HG02610 (cell line): ENCODE measurements around the gene SLC13A3.

ENCODE experiments used
- ATAC-seq: cut with Tn5 transposase; IDR thresholded peaks from one replicate; pipeline ENCODE4 v1.9.1; 2021; ENCODE audit warnings: mild to moderate bottlenecking, moderate library complexity; ENCODE audit not compliant: unreplicated experiment

Gene SLC13A3

GRCh38 chr20:46562009-46562372, 89.3 kb downstream of the SLC13A3 start:
- no peak for ATAC-seq

- no peak for ATAC-seq
Observed at GRCh38 chr20:46559685-46560440, 91.4 kb downstream of the SLC13A3 start.

GRCh38 chr20:46559001-46559400, 92.3 kb downstream of the SLC13A3 start:
- ATAC-seq, result no peak

- ATAC-seq, result no peak
Observed at GRCh38 chr20:46558511-46558959, 92.7 kb downstream of the SLC13A3 start.

GRCh38 chr20:46557231-46557956, 93.9 kb downstream of the SLC13A3 start:
- ATAC-seq, result no peak

DNA sequence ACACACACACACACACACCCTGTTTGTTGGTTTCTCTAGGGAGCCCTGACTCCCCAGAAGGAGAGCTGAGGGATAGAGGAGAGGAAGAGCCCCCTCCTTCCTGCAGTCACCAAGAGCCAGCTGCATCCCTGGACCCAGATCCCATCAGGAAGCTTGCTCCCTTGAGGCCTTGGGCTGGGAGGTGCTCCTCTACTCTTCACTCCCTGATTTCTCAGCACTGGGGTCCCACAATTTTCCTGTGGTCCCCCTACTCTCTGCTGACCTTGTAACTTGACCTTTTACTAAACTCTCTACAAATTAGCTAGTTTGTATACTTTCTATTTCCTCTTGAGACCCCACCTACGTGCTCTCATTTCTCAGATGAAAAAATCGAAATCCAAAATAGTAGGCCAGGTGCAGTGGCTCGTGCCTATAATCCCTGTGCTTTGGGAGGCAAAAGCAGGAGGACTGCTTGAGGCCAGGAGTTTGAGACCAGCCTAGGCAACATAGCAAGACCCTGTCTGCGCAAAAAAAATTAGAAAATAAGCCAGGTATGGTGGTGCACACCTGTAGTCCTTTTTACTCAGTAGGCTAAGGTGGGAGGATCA, 95.8 kb downstream of the SLC13A3 start:
- no peak for ATAC-seq

DNA sequence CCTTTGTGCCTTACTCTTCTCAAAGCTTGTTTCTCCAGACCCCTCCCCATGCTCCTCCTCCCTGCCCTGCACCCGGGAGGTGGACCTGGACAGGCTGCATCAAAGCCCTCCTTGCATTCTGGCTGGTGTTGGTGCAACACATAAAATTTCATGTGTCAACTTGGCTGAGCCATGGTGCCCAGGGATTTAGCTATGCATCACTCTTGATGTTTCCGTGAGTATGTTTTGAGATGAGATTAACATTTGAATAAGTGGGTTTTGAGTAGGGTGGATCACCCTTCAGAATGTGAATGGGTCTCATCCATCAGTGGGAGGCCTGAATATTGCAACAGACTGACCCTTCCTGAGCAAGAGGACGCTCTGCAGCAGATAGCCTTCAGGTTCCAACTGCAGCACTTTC, 96.4 kb downstream of the SLC13A3 start:
- no peak for ATAC-seq

- ATAC-seq, result no peak
Observed at GRCh38 chr20:46553926-46554325, 97.3 kb downstream of the SLC13A3 start.

DNA sequence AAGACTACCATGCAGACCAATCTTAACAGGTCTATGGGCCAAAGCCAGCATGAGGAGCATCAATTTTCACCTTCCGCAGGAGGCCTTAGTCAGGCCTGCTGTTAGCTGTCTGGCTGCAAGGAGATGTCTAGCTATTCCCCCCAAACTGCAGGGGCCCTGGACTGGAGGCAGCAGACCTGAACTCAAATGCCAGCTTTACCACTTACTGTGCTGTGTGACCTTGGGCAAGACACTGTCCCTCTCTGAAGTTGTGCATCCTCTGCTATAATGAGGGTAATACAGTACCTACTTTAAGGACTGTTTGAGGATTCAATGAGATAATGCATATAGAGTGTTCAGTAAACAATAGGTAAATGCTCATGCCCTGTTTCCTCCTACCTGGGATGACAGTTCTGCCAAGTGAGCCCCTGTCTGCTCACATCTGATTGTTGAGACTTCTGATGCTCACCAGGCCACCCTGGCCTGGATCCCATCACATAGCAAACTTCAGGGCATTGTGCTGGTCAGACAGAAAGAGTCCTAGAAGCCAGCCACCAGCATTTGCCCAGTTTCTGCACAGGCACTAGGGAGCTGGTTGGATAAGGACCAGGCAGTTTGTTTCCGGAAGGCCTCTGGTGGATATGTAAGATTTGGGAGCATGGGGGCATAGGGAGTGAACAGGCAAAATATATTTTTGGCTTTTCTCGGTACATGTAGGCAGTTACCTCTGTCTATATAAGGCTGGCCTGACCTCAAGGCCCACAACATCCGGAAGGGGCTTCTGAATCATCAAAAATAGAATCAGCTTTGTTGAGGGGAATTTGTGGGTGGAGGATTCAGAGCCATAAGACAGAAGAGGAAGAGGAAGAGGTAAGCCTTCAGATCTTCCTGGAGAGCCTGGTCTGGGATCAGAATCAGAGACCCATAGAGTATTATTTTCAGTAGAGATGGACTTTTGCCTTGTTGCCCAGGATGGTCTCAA, 98.5 kb downstream of the SLC13A3 start:
- ATAC-seq, result peak; percentile 70

- ATAC-seq, result peak; percentile 48
Observed at GRCh38 chr20:46551522-46552381, 99.5 kb downstream of the SLC13A3 start.

DNA sequence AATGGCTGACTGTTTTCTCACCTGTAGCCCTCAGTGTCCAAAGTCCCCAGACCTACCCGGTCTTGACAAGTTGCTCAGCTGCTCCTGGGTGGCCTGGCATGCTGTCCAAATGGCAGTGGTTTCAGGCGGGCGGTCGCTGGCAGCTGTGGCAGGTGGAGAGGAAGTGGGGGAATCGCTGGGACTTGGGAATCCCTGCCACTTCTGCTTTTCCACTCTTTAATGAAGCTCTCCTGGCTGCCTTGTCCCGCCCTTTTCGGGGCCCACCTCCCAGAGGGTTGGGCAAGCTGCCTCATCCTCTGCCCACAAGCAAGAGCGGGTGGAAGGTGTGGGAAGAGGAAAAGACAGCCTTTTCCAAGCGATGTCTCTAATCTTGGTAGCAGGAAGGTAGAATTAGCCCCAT, 100.8 kb downstream of the SLC13A3 start, which contains the start of gene OCSTAMP:
Gene OCSTAMP, minus strand, starts transcription at position 194 of the 400 bp plus-strand sequence. Its CDS starts 94 bp downstream, at position 100.
- ATAC-seq, result no peak

- no peak for ATAC-seq
Observed at GRCh38 chr20:46549188-46549972, 101.9 kb downstream of the SLC13A3 start.

DNA sequence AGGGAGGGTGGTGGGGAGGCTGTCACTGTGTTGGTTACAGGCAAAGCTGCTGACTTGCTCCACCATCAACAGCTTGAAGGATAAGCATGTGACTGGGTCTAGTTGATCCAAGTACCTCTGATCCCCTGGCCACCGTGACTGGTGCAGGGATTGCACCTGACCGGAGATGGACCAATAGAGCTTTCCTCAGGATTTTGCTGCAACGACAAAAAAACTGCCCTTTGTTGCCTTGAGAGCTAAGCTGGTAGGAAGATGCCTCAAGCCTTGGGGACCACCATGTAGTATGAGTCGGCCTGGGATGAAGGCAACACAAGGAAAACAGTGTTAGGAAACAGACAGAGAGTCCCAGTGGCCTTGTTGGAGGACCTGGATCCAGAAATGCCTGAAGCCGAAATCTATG, 102.6 kb downstream of the SLC13A3 start:
- ATAC-seq, result no peak

DNA sequence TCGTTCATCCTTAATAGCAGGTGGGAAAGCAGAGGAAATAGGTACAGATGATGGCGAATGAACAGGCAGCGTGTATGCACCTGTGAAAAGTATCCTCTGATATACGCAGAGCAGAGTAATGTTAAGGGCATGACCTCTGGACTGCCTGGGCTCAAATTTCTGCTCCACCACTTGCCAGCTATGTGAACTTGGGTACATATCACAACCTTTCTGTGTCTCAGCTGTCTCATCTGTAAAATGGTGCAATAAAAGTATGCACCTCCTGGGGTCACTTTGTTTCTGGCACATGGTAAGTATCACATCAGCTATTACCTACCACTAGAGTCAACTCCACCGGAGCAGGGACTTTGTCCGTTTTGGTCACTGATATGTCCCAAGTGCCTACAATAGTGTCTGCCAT, 103.3 kb downstream of the SLC13A3 start:
- no peak for ATAC-seq

DNA sequence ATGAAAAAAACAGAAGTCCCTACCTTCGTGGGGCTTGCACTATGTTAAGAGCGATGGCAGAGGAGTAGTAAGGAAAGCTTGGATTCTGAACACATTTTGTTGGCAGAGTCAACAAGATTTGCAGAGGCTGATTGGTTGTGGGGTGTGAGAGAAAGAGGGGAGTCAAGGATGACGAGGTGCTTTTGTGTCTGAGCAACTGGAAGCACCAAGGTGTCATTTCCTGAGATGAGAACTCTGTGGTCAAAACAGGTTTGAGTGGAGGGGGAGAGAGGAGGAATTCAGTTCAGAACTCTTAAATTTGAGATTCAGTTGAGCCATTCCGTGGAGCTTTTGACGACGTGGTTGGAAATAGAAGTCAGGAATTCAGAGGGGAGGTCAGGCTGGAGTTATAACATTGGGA, 104.3 kb downstream of the SLC13A3 start:
- no peak for ATAC-seq

DNA sequence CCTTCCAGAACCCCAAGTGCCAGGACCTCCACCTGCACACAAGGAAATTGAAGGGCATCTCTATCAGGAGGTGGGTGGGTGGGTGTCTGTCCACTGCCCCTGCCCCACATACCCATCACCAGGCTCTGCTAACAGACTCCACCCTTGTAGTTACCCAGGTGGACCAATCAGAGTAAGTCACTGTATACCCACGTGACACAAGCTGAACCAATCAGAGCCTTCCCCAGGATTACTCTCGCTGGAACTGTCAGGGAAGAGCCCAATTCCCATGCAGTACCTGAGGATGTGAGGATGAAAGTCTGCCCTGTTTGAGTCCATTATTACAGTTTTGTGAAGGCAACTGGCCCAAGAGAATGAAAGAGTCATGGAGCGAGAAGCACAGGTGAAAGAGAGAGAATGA, 105.0 kb downstream of the SLC13A3 start:
- no peak for ATAC-seq

- ATAC-seq, result no peak
Observed at GRCh38 chr20:46545827-46546138, 105.5 kb downstream of the SLC13A3 start.

DNA sequence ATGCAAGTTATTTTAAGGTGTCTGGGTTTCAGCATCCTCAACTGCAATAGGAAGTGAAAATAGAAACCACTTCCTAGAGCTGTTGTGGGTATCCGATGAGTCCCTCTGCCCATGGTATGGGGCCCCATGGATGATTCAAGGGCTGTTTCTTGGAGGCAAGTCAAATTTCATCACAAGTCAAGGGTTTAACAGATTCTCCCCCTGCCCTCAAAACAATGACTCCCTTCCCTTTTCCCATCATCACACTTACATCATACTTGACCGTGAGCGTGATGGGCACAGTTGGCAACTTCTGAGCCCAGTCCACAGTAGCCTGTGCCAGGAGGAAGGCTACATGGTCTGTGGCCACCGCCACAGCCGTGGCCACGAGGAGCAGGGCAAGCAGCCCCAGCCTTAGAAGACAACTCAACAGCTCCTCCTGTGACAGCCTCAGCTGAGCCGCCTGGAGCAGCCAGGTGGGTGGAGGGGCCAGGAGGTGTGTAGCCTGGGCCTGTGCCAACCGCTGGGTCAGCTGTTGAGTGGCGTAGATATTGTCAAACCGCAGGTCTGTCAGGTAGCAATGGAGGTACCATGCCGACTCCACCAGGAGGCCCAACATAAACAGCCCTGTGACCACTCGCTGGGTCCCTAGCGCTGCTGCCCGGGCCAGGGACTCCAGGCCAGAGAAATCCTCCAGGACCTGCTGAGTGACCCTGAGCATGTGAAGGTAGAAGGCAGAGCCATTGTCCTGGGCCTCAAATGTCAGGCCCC, 106.0 kb downstream of the SLC13A3 start:
- no peak for ATAC-seq
